AG04449 (cell line): ENCODE measurements around the gene ABHD8.

ENCODE experiments used
- CTCF ChIA-PET: fragments of 350-600 bp; formaldehyde crosslinking; extraction: SDS; loops from one replicate; lab custom pipeline; 2021; ENCODE audit warnings: antibody characterized with exemption; lab: Yijun Ruan, JAX
- POLR2A ChIA-PET: fragments of 400-600, 350-600 bp; formaldehyde crosslinking; extraction: SDS; loops from one replicate; lab custom pipeline; 2020; ENCODE audit warnings: antibody characterized with exemption, inconsistent platforms; lab: Yijun Ruan, JAX
- DNase-seq: peaks from one replicate; pipeline ENCODE4 v3.0.0-alpha.2; 2010; ENCODE audit warnings: low read depth, low spot score
- H3K4me3 ChIP-seq: 2 replicates; pipeline ENCODE4 v1.5.1; 2011; ENCODE audit warnings: low read depth, mild to moderate bottlenecking, control low read depth, low read length
- TF ChIP-seq, protein P1 (sequence below): IDR thresholded peaks from one replicate; pipeline ENCODE4 v1.5.1; 2011; ENCODE audit warnings: mild to moderate bottlenecking, moderate library complexity, low read length, control low read depth, inconsistent platforms; ENCODE audit not compliant: insufficient read depth; ENCODE audit errors: missing control alignments

ABHD8 gene

DNA sequence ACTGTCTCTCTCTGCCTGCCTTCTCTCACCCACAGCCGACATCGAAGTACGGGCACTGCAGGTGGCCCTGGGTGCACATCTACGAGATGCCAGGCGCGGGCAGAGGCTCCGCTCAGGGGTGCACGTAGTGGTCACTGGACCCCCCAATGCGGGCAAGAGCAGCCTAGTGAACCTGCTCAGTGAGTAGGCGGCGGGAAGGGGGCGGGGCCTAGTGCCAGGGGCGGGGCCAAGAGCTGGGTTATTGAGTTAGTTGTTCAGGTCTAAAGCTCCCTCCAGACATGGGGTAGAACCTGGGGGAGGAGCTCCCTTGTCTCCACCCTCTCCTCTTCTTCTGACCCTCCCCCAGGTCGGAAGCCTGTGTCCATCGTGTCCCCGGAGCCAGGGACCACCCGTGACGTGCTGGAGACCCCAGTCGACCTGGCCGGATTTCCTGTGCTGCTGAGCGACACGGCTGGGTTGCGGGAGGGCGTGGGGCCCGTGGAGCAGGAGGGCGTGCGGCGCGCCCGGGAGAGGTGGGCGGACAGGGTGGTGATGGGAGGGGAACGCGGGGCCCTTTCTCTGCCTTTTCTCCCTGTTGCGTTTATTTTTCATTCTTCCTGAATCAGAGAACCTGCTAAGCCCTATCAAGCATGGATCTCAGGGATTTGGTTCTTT is 36.0 kb upstream of the ABHD8 start:
- H3K4me3 ChIP-seq: no peak overlapping the region
- POLR2A ChIA-PET: no interaction called here
- CTCF ChIA-PET: interaction anchor here (0.9 kb wide), 1 partner anchor 16 kb away, joined by 3 read pairs; no protein-coding TSS in a partner anchor

DNA sequence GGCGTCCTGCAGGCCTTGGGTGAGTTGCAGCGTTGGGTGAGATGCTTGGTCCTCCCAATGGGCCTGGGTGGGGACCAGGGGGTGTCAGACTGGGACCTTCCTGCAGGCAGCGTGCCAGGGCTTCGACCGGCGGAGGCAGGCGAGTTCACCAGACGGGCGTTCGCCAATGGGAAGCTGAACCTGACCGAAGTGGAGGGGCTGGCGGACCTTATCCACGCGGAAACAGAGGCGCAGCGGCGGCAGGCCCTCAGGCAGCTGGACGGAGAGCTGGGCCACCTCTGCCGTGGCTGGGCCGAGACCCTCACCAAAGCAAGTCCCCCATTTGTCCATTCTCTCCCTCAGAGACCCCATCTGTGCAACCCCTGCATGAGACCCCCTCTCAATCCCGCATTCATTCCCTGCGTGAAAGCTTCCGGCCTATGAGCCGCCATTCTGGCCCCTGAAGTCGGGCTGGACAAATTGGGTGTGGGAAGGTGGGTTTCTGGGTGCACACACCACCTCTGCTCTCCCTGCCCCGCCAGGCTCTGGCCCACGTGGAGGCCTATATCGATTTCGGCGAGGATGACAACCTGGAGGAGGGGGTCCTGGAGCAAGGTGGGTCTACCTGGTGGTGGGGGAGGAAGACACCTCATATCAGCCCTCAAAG is 35.3 kb upstream of the ABHD8 start:
- POLR2A ChIA-PET: interaction anchor here (0.5 to 0.8 kb wide), 2 partner anchors 15 to 130 kb away, joined by 3 to 4 read pairs; no protein-coding TSS in a partner anchor
- CTCF ChIA-PET: interaction anchor here (0.9 to 1.3 kb wide), 2 partner anchors 17 to 46 kb away, joined by 3 to 4 read pairs; no protein-coding TSS in a partner anchor
- TF ChIP-seq, protein P1, sequence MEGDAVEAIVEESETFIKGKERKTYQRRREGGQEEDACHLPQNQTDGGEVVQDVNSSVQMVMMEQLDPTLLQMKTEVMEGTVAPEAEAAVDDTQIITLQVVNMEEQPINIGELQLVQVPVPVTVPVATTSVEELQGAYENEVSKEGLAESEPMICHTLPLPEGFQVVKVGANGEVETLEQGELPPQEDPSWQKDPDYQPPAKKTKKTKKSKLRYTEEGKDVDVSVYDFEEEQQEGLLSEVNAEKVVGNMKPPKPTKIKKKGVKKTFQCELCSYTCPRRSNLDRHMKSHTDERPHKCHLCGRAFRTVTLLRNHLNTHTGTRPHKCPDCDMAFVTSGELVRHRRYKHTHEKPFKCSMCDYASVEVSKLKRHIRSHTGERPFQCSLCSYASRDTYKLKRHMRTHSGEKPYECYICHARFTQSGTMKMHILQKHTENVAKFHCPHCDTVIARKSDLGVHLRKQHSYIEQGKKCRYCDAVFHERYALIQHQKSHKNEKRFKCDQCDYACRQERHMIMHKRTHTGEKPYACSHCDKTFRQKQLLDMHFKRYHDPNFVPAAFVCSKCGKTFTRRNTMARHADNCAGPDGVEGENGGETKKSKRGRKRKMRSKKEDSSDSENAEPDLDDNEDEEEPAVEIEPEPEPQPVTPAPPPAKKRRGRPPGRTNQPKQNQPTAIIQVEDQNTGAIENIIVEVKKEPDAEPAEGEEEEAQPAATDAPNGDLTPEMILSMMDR: no peak
- no peak for DNase-seq
- peak overlapping the region; percentile 86 for H3K4me3 ChIP-seq

More for the DNA sequence above, 36.0 kb upstream of the ABHD8 start:
- no peak for DNase-seq
- TF ChIP-seq, protein P1: no peak

DNA sequence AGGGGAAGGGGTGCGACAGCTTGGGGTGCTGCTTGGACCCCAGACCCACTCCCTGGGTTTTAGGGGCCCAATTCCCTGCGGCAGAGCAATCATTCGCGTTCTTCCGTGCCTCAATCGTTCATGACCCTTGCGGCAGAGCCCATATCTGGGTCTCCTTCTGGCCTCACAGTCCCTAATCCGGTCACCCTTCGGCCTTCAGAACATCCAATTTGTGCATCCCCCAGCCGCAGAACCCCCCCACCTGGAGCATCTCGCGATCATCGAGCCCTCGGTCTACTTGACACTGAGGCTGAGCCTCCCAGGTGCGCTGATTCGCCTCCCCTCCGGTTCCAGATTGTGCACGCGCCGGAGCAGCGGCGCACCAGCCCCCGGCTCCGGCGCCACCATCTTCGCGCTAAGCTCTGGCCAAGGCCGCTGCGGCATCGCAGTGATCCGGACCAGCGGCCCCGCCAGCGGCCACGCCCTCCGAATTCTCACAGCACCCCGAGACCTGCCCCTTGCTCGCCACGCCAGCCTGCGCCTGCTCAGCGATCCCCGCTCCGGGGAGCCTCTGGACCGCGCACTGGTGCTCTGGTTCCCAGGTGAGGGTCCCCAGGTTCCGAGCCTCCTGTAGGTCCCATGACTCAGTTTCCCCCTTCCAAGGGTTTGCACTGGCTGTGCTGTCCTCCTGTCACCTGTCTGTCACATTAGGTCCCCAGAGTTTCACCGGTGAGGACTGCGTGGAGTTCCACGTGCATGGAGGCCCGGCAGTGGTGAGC is 34.6 kb upstream of the ABHD8 start:
- ChIA-PET CTCF (interaction anchor here (1.3 kb wide), 1 partner anchor 47 kb away, joined by 4 read pairs; no protein-coding TSS in a partner anchor), POLR2A (interaction anchor here (0.5 to 0.8 kb wide), 2 partner anchors 15 to 131 kb away, joined by 3 to 4 read pairs; no protein-coding TSS in a partner anchor)
- no peak for DNase-seq
- TF ChIP-seq, protein P1: no peak
- peak overlapping the region; percentile 86 for H3K4me3 ChIP-seq

DNA sequence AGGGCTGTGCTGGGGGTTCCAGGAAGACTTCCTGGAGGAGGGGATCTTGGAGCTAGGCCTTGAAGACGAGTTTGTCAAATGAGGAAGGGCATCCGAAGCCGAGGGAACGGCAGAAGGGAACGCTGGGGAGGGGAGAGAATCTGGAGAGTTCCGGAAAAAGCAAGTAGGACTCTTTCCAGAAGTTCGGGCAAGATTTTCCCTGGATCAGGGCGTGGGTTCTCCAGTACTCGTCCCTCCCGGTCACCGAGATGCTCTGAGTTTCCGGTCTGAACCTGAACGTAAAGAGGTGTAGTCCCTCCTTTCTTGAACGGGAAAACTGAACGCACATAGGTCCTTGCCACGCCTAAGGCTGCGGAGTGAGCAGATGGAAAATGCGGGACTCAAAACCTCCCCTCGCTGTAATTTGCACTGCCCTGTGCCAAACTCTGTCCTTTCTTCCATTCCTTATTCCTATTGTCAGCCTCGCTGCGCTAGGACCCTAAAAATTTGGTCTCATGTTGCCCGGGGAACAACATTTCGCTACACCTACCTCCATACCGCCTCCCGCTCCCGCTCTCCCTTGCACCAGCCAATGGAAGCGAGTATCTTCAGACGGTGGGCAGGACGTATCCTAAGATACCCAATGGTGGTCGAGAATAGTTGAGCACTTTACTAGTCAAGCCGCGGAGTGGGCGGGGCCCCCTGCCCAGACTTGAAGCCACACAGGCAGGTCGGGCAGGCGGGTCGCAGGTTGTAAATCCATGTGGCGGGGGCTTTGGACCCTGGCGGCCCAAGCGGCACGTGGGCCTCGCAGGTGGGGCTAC is 33.8 kb upstream of the ABHD8 start, which contains the start of gene GTPBP3:
Gene GTPBP3 (plus strand): TSS at position 682 of the 803 bp plus-strand sequence. CDS start 59 bp downstream, at position 741.
- H3K4me3 ChIP-seq: peak within 1 kb of the TSS; percentile 86
- POLR2A ChIA-PET: no interaction called here
- CTCF ChIA-PET: interaction anchor here (1.3 to 2.0 kb wide), 4 partner anchors 8 to 52 kb away, joined by 4 to 12 read pairs (median 5); no protein-coding TSS in a partner anchor
- TF ChIP-seq, protein P1: no peak
- peak; percentile 91 for DNase-seq

DNA sequence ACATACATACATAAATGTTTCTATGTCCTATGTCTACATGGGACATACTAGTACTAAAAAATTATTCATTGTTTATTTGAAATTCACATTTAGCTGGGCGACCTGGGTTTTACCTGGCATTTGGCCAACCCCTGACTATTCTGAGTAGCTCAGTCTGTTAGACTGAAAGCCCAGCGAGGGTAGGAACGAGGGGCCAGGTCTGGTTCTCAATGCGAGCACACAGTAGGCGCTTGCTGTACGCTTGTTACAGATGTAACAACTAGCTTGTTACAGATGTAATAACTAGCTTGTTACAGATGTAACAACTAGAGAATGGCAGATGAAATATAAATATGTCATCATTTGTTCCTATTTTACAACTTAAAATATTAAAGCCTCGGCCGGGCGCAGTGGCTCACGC is 32.4 kb upstream of the ABHD8 start:
- ChIA-PET CTCF (interaction anchor here (1.3 to 2.0 kb wide), 9 partner anchors 10 to 130 kb away, joined by 4 to 12 read pairs (median 5); partner anchors contain the start of gene MRPL34), POLR2A (interaction anchor here (1.1 to 1.4 kb wide), 2 partner anchors 26 to 84 kb away, joined by 4 read pairs; partner anchors contain the start of genes DDA1 and MVB12A)
- no peak for DNase-seq
- H3K4me3 ChIP-seq: no peak overlapping the region
- TF ChIP-seq, protein P1: no peak
